HepG2 (cell line): ENCODE results near the gene IFI27. TPM values are rescaled to one million over a fixed set of nuclear protein-coding genes. Genes with fewer than 3 reads are reported as not detected.

ENCODE experiments used
- ATAC-seq: fragments of 200-7000 bp; cut with Tn5 transposase; 3 replicates; pipeline ENCODE4 v1.9.1; 2020; ENCODE audit warnings: mild to moderate bottlenecking, moderate library complexity
- BruUV-seq: library from RNA; stranded (reverse); fragments of 400-500 nt; replicated peaks from 2 replicates; lab custom pipeline; 2021; lab: Mats Ljungman, UMichigan
- CTCF ChIA-PET: fragments of 300-600 bp; formaldehyde crosslinking; extraction: SDS; loops from one replicate; lab custom pipeline; 2021; ENCODE audit warnings: low total read pairs, inconsistent platforms, low intra/inter-chr PET ratio; lab: Yijun Ruan, JAX
- POLR2A ChIA-PET: fragments of 350-600 bp; sonication (Branson Sonifier 250); formaldehyde crosslinking; loops from one replicate; lab custom pipeline; 2020; ENCODE audit warnings: antibody characterized with exemption, inconsistent platforms; lab: Yijun Ruan, JAX
- DNase-seq: peaks from one replicate; pipeline ENCODE4 v3.0.0-alpha.2; 2015; ENCODE audit warnings: low spot score
- FAIRE-seq: peaks from 3 replicates; lab custom pipeline; 2011; peaks lifted over from hg19 to GRCh38; lab: Jason Lieb, UNC
- H2AFZ ChIP-seq: one replicate; pipeline ENCODE4 v1.6.1; 2011; ENCODE audit warnings: low read length, inconsistent platforms
- H3K27ac ChIP-seq: fragments of 300-600 bp; 3 replicates; pipeline ENCODE4 v1.8.0; 2011; ENCODE audit warnings: mixed run types, mild to moderate bottlenecking, mixed read lengths, low read length, inconsistent platforms; ENCODE audit not compliant: insufficient read depth; ENCODE audit errors: extremely low read length
- H3K27me3 ChIP-seq, 2 experiments: fragments of 200-600 bp in 1 of 2; 2 replicates in 1 of 2; 3 replicates in 1 of 2; pipeline versions ENCODE4 v1.6.0 to v1.8.0; 2011; ENCODE audit warnings: low read length in 2 of 2, mild to moderate bottlenecking in 2 of 2, moderate library complexity in 2 of 2, inconsistent platforms in 1 of 2; ENCODE audit not compliant: insufficient read depth in 2 of 2, control insufficient read depth in 1 of 2
- H3K36me3 ChIP-seq, 2 experiments: fragments of 200-600 bp in 1 of 2; replicated peaks in 1 of 2; 2 replicates in 1 of 2; 3 replicates in 1 of 2; pipeline versions ENCODE4 v1.5.1 to v1.8.0; 2011; ENCODE audit warnings: low read length in 2 of 2, inconsistent platforms in 1 of 2; ENCODE audit not compliant: insufficient read depth in 2 of 2, control insufficient read depth in 1 of 2
- H3K4me1 ChIP-seq: 2 replicates; pipeline ENCODE4 v1.5.1; 2012; ENCODE audit warnings: low read length, inconsistent platforms; ENCODE audit not compliant: insufficient read depth
- H3K4me2 ChIP-seq: 2 replicates; pipeline ENCODE4 v1.6.0; 2011; ENCODE audit warnings: low read depth, low read length, inconsistent platforms
- H3K4me3 ChIP-seq, 3 experiments: fragments of 200-600 bp in 1 of 3; sonication (generic), shearing (Covaris generic) in 1 of 3; replicated peaks in 1 of 3; 2 replicates each; pipeline ENCODE4 v1.5.1; 2011 to 2016; ENCODE audit warnings: low read length in 3 of 3, inconsistent platforms in 2 of 3, low read depth in 2 of 3, mild to moderate bottlenecking in 2 of 3, control low read depth in 1 of 3, mixed read lengths in 1 of 3; ENCODE audit not compliant: insufficient read depth in 1 of 3
- H3K79me2 ChIP-seq: one replicate; pipeline ENCODE4 v1.6.1; 2011; ENCODE audit warnings: low read length, inconsistent platforms; ENCODE audit not compliant: insufficient read depth
- H3K9ac ChIP-seq: 2 replicates; pipeline ENCODE4 v1.6.0; 2011; ENCODE audit warnings: mild to moderate bottlenecking, low read depth, low read length, inconsistent platforms; ENCODE audit not compliant: insufficient read depth
- H3K9me3 ChIP-seq: 2 replicates; pipeline ENCODE4 v1.5.1; 2012; ENCODE audit warnings: mild to moderate bottlenecking, low read length
- H4K20me1 ChIP-seq: 2 replicates; pipeline ENCODE4 v1.6.0; 2011; ENCODE audit warnings: inconsistent platforms, mild to moderate bottlenecking, low read length, moderate library complexity; ENCODE audit not compliant: insufficient read depth
- BRD4 ChIP-seq: sonication (generic); formaldehyde crosslinking; IDR thresholded peaks from 2 replicates; pipeline ENCODE4 v1.4.0; 2020; ENCODE audit warnings: missing genetic modification reagents
- FOXO1 ChIP-seq: sonication (generic); formaldehyde crosslinking; IDR thresholded peaks from 2 replicates; pipeline ENCODE4 v1.4.0; 2020; ENCODE audit warnings: missing genetic modification reagents
- FOXP1 ChIP-seq, 2 experiments: fragments of 450-650 bp in 1 of 2; IDR thresholded peaks; 2 replicates each; pipeline ENCODE4 v1.6.1; 2017 to 2018; ENCODE audit warnings: antibody characterized with exemption in 1 of 2
- IRX3 ChIP-seq: sonication (generic); formaldehyde crosslinking; IDR thresholded peaks from 2 replicates; pipeline ENCODE4 v1.8.1; 2023; ENCODE audit warnings: mild to moderate bottlenecking, low read depth, missing genetic modification reagents, borderline replicate concordance
- KDM5A ChIP-seq: fragments of 200-600 bp; sonication (generic); IDR thresholded peaks from 2 replicates; pipeline ENCODE4 v1.7.0; 2018; ENCODE audit warnings: antibody characterized with exemption, mild to moderate bottlenecking, low read length, borderline replicate concordance
- NKX3-1 ChIP-seq: sonication (generic); formaldehyde crosslinking; IDR thresholded peaks from 2 replicates; pipeline ENCODE4 v1.5.0; 2020; ENCODE audit warnings: missing genetic modification reagents
- POLR2G ChIP-seq: fragments of 200-400 bp; formaldehyde crosslinking; IDR thresholded peaks from 2 replicates; pipeline ENCODE4 v1.6.1; 2018; ENCODE audit warnings: mild to moderate bottlenecking, low read depth, low read length, moderate library complexity
- TIGD3 ChIP-seq: sonication (generic); formaldehyde crosslinking; IDR thresholded peaks from 2 replicates; pipeline ENCODE4 v1.5.1; 2020; ENCODE audit warnings: mild to moderate bottlenecking, missing genetic modification reagents, borderline replicate concordance
- ZFX ChIP-seq: sonication (generic); formaldehyde crosslinking; IDR thresholded peaks from 2 replicates; pipeline ENCODE4 v1.4.0; 2020; ENCODE audit warnings: mild to moderate bottlenecking, low read depth, missing genetic modification reagents, moderate library complexity
- ZNF407 ChIP-seq: sonication (generic); formaldehyde crosslinking; IDR thresholded peaks from one replicate; pipeline ENCODE4 v1.5.1; 2020; ENCODE audit warnings: mild to moderate bottlenecking, missing genetic modification reagents; ENCODE audit errors: not compliant biosample characterization
- ZNF777 ChIP-seq: sonication (generic); formaldehyde crosslinking; IDR thresholded peaks from 2 replicates; pipeline ENCODE4 v1.4.0; 2020; ENCODE audit warnings: missing genetic modification reagents
- ZNF781 ChIP-seq: sonication (generic); formaldehyde crosslinking; IDR thresholded peaks from 2 replicates; pipeline ENCODE4 v1.5.1; 2020; ENCODE audit warnings: borderline replicate concordance, mild to moderate bottlenecking, missing genetic modification reagents; ENCODE audit errors: not compliant biosample characterization
- ZNF792 ChIP-seq: IDR thresholded peaks from 2 replicates; pipeline ENCODE4 v1.6.1; 2016
- WGBS: methylation state at CpG from one replicate; pipeline ENCODE4 v1.1.6; 2017; ENCODE audit warnings: low lambda C conversion rate; 5-methylcytosine and 5-hydroxymethylcytosine counted together
- in situ Hi-C: cut with HindIII; loops from 2 replicates; pipeline ENCODE4 v1.10.0; 2017; ENCODE audit warnings: low pct_unique_long_range_greater_than_20kb; ENCODE audit not compliant: extremely low pct_ligation_motif_present
- intact Hi-C: fragments of 100-400 bp; cut with micrococcal nuclease; formaldehyde crosslinking; loops from one replicate; pipeline ENCODE4 v1.10.0; 2022; ENCODE audit not compliant: unreplicated experiment
- polyA plus RNA-seq, 8 experiments: library from polyadenylated mRNA; depleted of rRNA in 3 of 8; stranded (reverse) in 7 of 8; unstranded in 1 of 8; fragments of >200 nt; fragmentation: Illumina TruSeq in 4 of 8; extraction: Trizol in 4 of 8; gene quantifications; 2 replicates each; pipeline versions ENCODE4 v1.2.1 to v1.2.3, GENCODE V29; 2011 to 2016; ENCODE audit warnings: low read depth in 4 of 8, missing spikeins in 1 of 8, mixed read lengths in 1 of 8; ENCODE audit not compliant: insufficient read depth in 1 of 8
- total RNA-seq, 5 experiments: library from RNA; depleted of rRNA; stranded (reverse); fragments of >200 nt; fragmentation: Illumina TruSeq; extraction: Trizol; gene quantifications; 2 replicates each; pipeline ENCODE4 v1.2.3, GENCODE V29; 2016; ENCODE audit warnings: low read depth in 1 of 5

Gene IFI27
- total and polyA plus RNA-seq, 2 of the 13 experiments (the other 11 are each of a cell fraction or from before 2014, with no cell fraction given), result 1.2 to 1.7 TPM

DNA sequence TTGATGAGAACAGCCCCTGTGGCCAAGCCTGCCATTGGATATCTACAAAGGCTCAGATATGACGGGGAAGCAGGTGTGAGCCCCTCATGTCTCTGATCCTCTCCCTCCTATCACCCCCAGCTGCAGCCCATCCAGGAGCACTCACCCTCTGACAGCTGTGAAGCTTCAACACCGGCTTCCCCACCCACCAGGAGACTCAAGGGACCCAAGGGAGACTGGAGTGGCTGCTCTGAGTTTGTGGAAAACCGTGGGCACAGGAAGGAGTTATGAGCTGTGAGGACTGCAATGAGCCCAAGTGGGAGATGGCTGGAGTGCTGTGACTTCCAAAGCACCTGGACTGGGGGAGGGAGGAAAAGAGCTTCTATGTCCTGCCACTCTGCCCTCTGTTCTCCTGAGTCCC, 10.9 kb downstream of the IFI27 start:
- H3K27ac ChIP-seq, result no peak overlapping the region
- TF ChIP-seq ZFX (no peak), FOXP1 (IDR thresholded peaks at IDR 0.05) (no peak), FOXP1 (CRISPR knock-in tag; IDR thresholded peaks at IDR 0.05) (no peak), ZNF777 (CRISPR knock-in tag) (no peak), IRX3 (CRISPR knock-in tag) (no peak), ZNF407 (CRISPR knock-in tag) (no peak), FOXO1 (CRISPR knock-in tag) (no peak), NKX3-1 (CRISPR knock-in tag) (no peak), ZNF781 (CRISPR knock-in tag) (no peak), POLR2G (no peak), KDM5A (no peak), ZNF792 (CRISPR knock-in tag) (no peak), TIGD3 (CRISPR knock-in tag) (no peak), BRD4 (CRISPR knock-in tag) (no peak)

More for the DNA sequence above, 10.9 kb downstream of the IFI27 start:
- Histone ChIP-seq H3K27me3 (peaks cover 2 to 26% of the 10 kb centered on the region in 2 experiments; a peak in 3 of 5 replicates), H3K79me2 (no peaks in the 10 kb centered on the region), H3K4me1 (peaks cover 21% of the 10 kb centered on the region), H3K4me2 (no peak overlapping the region), H3K9ac (no peak overlapping the region), H4K20me1 (no peaks in the 10 kb centered on the region), H2AFZ (no peak overlapping the region), H3K9me3 (no peaks in the 10 kb centered on the region), H3K4me3 (no peak overlapping the region), H3K36me3 (no peaks in the 10 kb centered on the region)
- in situ Hi-C loops (no loop called here), intact Hi-C loops (no loop called here)
- DNase-seq (no peak), FAIRE-seq (no peak), ATAC-seq (no peak)
- 6% methylated on average over 3 of the region's 3 CpGs for WGBS
- CTCF ChIA-PET, result no interaction called here
- POLR2A ChIA-PET, result no interaction called here
- no TSS peak for BruUV-seq
